IPS-15b (cell line): ENCODE data around the gene OCA2.

Experiments
- H3K27me3 ChIP-seq: one replicate; pipeline ENCODE4 v1.6.1; 2013; ENCODE audit warnings: low read length; ENCODE audit not compliant: control insufficient read depth, insufficient read depth
- H3K36me3 ChIP-seq: one replicate; pipeline ENCODE4 v1.6.1; 2013; ENCODE audit warnings: low read length; ENCODE audit not compliant: control insufficient read depth, insufficient read depth
- H3K4me1 ChIP-seq: one replicate; pipeline ENCODE4 v1.6.1; 2013; ENCODE audit warnings: mild to moderate bottlenecking, low read length; ENCODE audit not compliant: control insufficient read depth, insufficient read depth
- H3K4me3 ChIP-seq: one replicate; pipeline ENCODE4 v1.5.1; 2013; ENCODE audit warnings: low read depth, low read length
- H3K9ac ChIP-seq: one replicate; pipeline ENCODE4 v1.6.1; 2013; ENCODE audit warnings: low read depth, mild to moderate bottlenecking, low read length
- H3K9me3 ChIP-seq: one replicate; pipeline ENCODE4 v1.6.1; 2013; ENCODE audit warnings: mild to moderate bottlenecking, low read length; ENCODE audit not compliant: control insufficient read depth, insufficient read depth

Gene OCA2

GRCh38 chr15:28002136-28002861 is 96.8 kb downstream of the OCA2 start:
- H3K4me1 ChIP-seq = no peaks in the 10 kb centered on the region

DNA sequence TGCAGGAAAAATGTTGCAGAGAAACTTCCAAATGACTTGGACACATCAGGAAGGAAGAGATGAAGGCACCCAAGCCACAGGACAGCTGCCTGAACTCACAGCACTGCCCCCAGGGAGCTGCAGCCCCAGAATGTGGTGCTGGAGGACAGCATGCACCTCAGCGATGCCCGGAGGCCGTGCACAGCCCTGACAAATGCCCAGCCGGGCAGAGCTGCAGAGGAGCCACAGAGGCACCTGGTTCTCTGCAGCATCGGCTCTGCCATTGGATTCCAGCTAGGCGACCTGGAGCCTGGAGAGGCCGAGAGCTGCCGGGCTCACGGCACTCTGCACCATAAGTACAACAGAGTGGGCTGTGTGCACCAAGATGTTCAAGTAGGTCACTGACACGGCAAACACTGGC is 97.5 kb downstream of the OCA2 start:
- Histone ChIP-seq H3K36me3 (no peaks in the 10 kb centered on the region), H3K9ac (no peak overlapping the region), H3K4me1 (no peaks in the 10 kb centered on the region), H3K27me3 (no peaks in the 10 kb centered on the region), H3K9me3 (no peaks in the 10 kb centered on the region), H3K4me3 (no peak overlapping the region)

More at GRCh38 chr15:28002136-28002861, 96.8 kb downstream of the OCA2 start:
- Histone ChIP-seq H3K27me3 (no peaks in the 10 kb centered on the region), H3K9me3 (no peaks in the 10 kb centered on the region), H3K4me3 (no peak overlapping the region), H3K9ac (no peak overlapping the region), H3K36me3 (no peaks in the 10 kb centered on the region)

- Histone ChIP-seq H3K9ac (no peak overlapping the region), H3K27me3 (no peaks in the 10 kb centered on the region), H3K4me3 (no peak overlapping the region), H3K36me3 (no peaks in the 10 kb centered on the region), H3K4me1 (no peaks in the 10 kb centered on the region), H3K9me3 (no peaks in the 10 kb centered on the region)
Observed at GRCh38 chr15:27993996-27994780, 104.9 kb downstream of the OCA2 start.

GRCh38 chr15:27993544-27993943 is 105.6 kb downstream of the OCA2 start:
- H3K9ac ChIP-seq = no peak overlapping the region
- no peaks in the 10 kb centered on the region for H3K9me3 ChIP-seq
- H3K4me3 ChIP-seq = no peak overlapping the region
- H3K4me1 ChIP-seq = no peaks in the 10 kb centered on the region
- no peaks in the 10 kb centered on the region for H3K36me3 ChIP-seq
- no peaks in the 10 kb centered on the region for H3K27me3 ChIP-seq

GRCh38 chr15:27990521-27991515 is 108.3 kb downstream of the OCA2 start:
- Histone ChIP-seq H3K9ac (no peak overlapping the region), H3K4me1 (no peaks in the 10 kb centered on the region), H3K9me3 (no peaks in the 10 kb centered on the region), H3K4me3 (no peak overlapping the region), H3K27me3 (no peaks in the 10 kb centered on the region), H3K36me3 (no peaks in the 10 kb centered on the region)

- Histone ChIP-seq H3K4me1 (no peaks in the 10 kb centered on the region), H3K27me3 (no peaks in the 10 kb centered on the region), H3K9me3 (no peaks in the 10 kb centered on the region), H3K4me3 (no peak overlapping the region), H3K9ac (no peak overlapping the region), H3K36me3 (no peaks in the 10 kb centered on the region)
Observed at GRCh38 chr15:27989838-27990237, 109.3 kb downstream of the OCA2 start.

GRCh38 chr15:27989427-27989826 is 109.7 kb downstream of the OCA2 start:
- no peaks in the 10 kb centered on the region for H3K27me3 ChIP-seq
- H3K4me3 ChIP-seq = no peak overlapping the region
- no peaks in the 10 kb centered on the region for H3K36me3 ChIP-seq
- no peaks in the 10 kb centered on the region for H3K4me1 ChIP-seq
- H3K9ac ChIP-seq = no peak overlapping the region
- H3K9me3 ChIP-seq = no peaks in the 10 kb centered on the region

- no peaks in the 10 kb centered on the region for H3K9me3 ChIP-seq
- no peaks in the 10 kb centered on the region for H3K4me1 ChIP-seq
- H3K27me3 ChIP-seq = no peaks in the 10 kb centered on the region
- no peak overlapping the region for H3K9ac ChIP-seq
- no peak overlapping the region for H3K4me3 ChIP-seq
- no peaks in the 10 kb centered on the region for H3K36me3 ChIP-seq
Observed at GRCh38 chr15:27985099-27985498, 114.0 kb downstream of the OCA2 start.

- no peak overlapping the region for H3K9ac ChIP-seq
- H3K27me3 ChIP-seq = no peaks in the 10 kb centered on the region
- no peaks in the 10 kb centered on the region for H3K9me3 ChIP-seq
- H3K36me3 ChIP-seq = no peaks in the 10 kb centered on the region
- H3K4me3 ChIP-seq = no peak overlapping the region
- no peaks in the 10 kb centered on the region for H3K4me1 ChIP-seq
Observed at GRCh38 chr15:27983496-27983895, 115.6 kb downstream of the OCA2 start.

GRCh38 chr15:27977696-27978095 is 121.4 kb downstream of the OCA2 start:
- Histone ChIP-seq H3K4me3 (no peak overlapping the region), H3K27me3 (no peaks in the 10 kb centered on the region), H3K9ac (no peak overlapping the region), H3K9me3 (no peaks in the 10 kb centered on the region), H3K4me1 (no peaks in the 10 kb centered on the region), H3K36me3 (no peaks in the 10 kb centered on the region)

GRCh38 chr15:27973886-27974285 is 125.2 kb downstream of the OCA2 start:
- Histone ChIP-seq H3K9ac (no peak overlapping the region), H3K36me3 (no peaks in the 10 kb centered on the region), H3K4me3 (no peak overlapping the region), H3K9me3 (no peaks in the 10 kb centered on the region), H3K27me3 (no peaks in the 10 kb centered on the region), H3K4me1 (no peaks in the 10 kb centered on the region)
